NCI-H128 (cell line): ENCODE data around the gene AFF4.
"Not testable (repeated sequence)": the region's sequence is repeated elsewhere in the genome, so short reads cannot be mapped to it uniquely, and the experiment has no call there.

Experiments used
- DNase-seq: peaks from one replicate; lab custom pipeline; 2025; ENCODE audit not compliant: unreplicated experiment; lab: John Stamatoyannopoulos, UW

Gene AFF4

DNA sequence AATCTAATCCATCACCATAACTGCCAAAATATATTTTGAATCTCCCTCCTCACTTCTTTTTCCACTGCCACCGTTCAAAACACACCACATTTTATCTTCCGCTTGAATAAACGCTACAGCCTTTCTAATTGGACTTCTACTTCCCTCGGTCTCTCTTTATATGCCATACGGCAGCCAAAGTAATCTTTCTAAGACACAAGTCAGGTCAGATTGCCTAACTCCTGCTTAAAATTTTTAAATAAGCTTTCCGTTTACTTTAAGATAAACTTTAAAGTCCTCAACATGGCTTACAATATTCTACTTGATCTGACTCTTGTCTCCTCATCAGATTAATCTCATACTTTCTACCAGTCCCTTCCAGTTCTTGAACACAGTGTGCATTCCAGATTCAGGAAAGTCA is 9.7 kb downstream of the AFF4 start:
- no peak for DNase-seq

DNA sequence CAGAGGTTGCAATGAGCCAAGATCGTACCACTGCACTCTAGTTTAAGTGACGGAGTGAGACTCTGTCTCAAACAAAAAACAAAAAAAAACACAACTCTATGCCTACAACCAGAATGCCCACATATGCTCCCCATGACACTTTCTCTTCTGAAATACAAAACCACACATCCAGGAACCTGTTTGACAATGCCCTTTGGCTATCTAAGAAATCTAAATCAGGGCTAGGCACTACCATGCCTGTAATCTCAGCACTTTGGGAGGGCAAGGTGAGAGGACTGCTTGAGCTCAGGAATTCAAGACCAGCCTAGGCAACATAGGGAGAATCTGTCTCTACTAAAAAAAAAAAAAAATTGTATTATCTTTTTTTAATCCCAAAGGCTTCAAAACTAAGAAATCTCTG is 10.6 kb downstream of the AFF4 start:
- DNase-seq: no peak

DNA sequence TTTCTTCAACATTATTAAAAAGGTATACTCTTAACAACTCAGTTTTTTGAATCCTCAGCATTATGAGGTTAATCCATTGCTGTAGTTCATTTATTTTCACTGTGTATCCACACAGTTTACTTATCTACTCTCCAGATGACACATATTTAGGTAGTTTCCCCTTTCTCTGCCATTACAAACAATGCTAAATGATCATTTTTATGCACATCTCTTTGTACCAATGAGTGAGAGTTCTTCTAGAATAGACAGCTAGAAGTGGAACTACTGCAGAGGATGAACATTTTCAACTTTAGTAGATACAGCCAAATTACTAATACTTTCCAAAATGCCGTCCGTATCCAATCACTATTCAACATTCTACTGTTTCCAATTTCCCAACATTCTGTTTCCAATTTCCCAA is 11.5 kb downstream of the AFF4 start:
- no peak for DNase-seq

- no peak for DNase-seq
These were observed 14.3 kb downstream of the AFF4 start for GRCh38 chr5:132949136-132949535.

DNA sequence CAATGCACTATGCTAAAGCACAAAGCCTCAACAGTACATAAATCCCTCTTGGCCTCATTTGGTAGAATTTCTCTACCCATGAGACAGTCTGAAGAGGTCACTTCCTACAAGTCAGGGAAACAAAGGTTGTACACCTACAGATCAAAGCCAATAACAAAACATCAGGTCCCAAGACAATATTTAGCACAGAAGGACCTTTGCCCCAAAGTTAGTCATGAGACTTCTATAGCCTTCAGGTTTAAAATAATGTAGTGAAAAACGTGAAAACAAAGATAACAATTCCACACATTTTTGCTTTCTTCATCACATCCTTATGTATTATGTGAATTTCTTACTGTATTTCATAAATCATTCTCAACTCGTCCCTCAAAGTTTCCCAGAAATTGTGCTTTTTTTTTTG is 15.8 kb downstream of the AFF4 start:
- DNase-seq: no peak

DNA sequence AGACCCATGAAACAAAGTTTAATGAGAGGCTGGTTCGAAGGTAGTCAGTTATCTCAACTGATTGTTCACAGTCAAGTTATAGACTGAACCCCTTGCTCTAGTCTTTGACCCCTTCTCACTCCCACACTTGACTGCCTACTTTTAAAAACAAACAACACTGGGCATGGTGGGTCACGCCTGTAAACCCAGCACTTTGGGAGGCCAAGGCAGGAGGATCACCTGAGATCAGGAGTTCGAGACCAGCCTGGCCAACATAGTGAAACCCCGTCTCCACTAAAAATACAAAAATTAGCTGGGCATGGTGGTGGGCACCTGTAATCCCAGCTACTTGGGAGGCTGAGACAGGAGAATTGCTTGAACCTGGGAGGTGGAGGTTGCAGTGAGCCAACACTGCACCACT is 18.1 kb downstream of the AFF4 start:
- DNase-seq: not testable (repeated sequence)

- DNase-seq: no peak
These were observed 19.9 kb downstream of the AFF4 start for GRCh38 chr5:132943362-132944022.

GRCh38 chr5:132941331-132941730 is 22.1 kb downstream of the AFF4 start:
- DNase-seq: no peak

GRCh38 chr5:132928062-132928407 is 35.4 kb downstream of the AFF4 start:
- DNase-seq: no peak

GRCh38 chr5:132927355-132928061 is 35.9 kb downstream of the AFF4 start:
- no peak for DNase-seq

DNA sequence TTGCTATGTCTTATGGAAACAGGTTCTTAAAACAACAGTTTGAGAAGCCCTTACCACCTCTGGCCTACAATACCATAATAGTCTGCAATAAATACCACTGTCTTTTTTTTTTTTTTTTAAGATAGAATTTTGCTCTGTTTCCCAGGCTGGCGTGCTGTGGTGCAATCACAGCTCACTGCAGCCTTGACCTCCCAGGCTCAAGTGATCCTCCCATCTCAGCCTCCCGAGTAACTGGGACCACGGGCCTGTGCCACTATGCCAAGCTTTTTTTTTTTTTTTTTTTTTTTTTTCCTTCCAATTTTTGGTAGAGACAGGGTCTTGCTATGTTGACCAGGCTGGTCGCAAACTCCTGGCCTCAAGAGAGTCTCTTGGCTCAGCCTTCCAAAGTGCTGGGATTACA is 37.0 kb downstream of the AFF4 start:
- no peak for DNase-seq

GRCh38 chr5:132916086-132916485 is 47.3 kb downstream of the AFF4 start:
- DNase-seq: no peak

- no peak for DNase-seq
These were observed 47.8 kb downstream of the AFF4 start for GRCh38 chr5:132915681-132916080.

GRCh38 chr5:132909702-132910101 is 53.7 kb downstream of the AFF4 start:
- no peak for DNase-seq

DNA sequence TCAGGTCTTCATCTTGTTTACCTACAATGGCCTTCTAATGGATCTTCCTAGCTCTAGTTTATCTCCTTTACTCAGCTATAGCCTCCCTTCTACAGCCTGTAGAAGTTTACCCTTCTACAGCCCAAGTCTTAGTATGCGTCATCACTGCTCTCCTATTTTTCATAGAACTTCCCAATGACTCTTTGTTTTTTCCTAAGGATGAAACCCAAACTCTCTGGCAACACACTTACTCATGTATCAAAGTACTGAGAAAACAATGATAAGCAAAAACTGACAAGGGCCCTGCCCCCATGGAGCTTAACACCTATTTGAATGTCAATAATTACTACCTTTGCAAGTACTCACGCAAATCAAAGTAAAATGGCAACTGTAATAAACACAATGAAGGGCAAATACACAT is 56.3 kb downstream of the AFF4 start:
- no peak for DNase-seq

- no peak for DNase-seq
These were observed 57.5 kb downstream of the AFF4 start for GRCh38 chr5:132905938-132906337.

- DNase-seq: no peak
These were observed 61.7 kb downstream of the AFF4 start for GRCh38 chr5:132901730-132902129.

DNA sequence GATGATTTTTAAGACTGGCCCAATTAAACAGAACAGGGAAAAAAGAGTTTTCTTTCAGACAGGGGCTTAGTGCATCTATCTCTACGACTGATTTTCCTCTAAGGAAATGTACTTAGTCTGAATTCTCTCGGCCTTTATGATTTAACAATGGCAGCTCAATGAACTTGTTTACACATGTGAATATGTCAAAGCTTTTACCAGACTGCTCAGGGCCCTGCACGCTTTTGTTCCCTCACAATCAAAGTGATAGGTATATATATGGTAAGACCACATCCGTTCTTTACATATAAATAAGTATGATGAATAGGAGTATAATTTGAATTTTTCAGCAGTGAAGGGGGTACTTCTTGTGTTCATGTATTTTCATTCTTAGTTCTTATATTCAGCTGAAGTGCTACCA is 62.4 kb downstream of the AFF4 start:
- no peak for DNase-seq

GRCh38 chr5:132898094-132898493 is 65.3 kb downstream of the AFF4 start:
- no peak for DNase-seq

DNA sequence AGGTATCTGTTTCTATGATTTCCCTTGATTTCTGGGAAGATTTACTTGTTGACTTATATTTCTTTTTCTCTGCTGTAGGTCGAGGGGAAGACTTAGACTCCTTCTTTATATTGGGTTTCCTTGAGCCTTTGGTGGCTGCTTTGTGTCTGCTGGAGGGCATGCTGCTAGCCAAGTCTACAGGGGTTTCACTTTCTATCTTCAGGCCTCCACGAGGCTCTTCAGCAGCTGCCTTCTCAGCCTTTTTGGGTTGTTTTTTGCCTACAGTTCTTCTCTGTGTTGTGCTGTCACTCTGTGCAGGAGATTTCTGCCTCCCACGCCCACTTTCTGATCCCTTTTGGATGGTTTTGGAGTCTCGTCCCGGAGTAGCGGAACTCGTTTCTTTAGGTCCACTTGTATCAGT is 66.7 kb downstream of the AFF4 start:
- no peak for DNase-seq

GRCh38 chr5:132895719-132896305 is 67.6 kb downstream of the AFF4 start:
- DNase-seq: no peak

DNA sequence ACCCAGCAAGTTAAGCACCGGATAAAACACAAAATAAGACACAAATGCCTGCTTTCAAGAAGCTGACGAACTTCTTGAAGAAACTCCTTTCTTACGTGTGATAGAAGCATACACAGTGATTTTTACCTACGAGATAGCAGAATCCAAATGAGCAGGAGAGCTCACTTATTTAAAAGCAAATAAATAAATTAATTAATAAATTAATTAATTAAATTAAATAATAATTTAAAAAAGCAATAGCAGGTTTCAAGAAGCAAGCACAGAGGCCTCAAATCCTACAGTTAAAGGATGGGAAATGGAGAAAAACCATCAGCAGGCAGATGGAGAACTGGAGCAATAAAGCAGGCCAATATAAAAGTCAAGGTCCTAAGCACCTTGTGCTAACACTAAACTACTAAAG is 72.6 kb downstream of the AFF4 start:
- no peak for DNase-seq

DNA sequence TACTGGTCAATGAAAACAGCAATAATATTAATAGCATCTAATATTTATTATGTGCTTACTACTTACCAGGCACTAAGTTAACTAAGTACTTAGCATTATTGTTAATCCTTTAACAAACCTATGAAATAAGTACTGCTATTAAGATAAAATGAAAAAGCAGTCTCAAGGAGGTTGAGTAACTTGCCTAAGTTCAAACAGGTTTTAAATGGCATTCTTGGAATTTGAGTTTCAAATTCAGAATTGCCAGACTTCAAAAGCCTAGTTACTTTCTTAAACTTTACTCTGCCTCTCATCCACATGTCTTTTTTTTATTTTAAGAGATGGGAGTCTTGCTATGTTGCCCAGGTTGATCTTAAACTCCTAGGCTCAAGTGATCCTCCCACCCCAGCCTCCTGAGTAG is 73.9 kb downstream of the AFF4 start:
- no peak for DNase-seq
